Left ventricle myocardium superior (tissue), 1 donor: Measurements from ENCODE around the gene LPCAT2. TPM values are rescaled to one million over a fixed set of nuclear protein-coding genes. Genes with fewer than 3 reads are reported as not detected.

ENCODE experiments used
- ATAC-seq: fragments of 200-7000 bp; cut with Tn5 transposase; one replicate; pipeline ENCODE4 v1.9.1; 2020; ENCODE audit warnings: mild to moderate bottlenecking, moderate library complexity
- DNase-seq: peaks from one replicate; pipeline ENCODE4 v3.0.0-alpha.2; 2020
- intact Hi-C: fragments of 100-400 bp; cut with micrococcal nuclease; formaldehyde crosslinking; loops from one replicate; pipeline ENCODE4 v1.11.0; 2022
- total RNA-seq: library from RNA; stranded (reverse); fragmentation: NEBNext Ultra II Directional; extraction: Animal tissue kit (Norgen Biotek cat#: 25700); gene quantifications from one replicate; pipeline ENCODE4 v1.2.1, GENCODE V29; 2021
- donor health status: DM: no; HTN: yes; CAD: no; lungs with severe emphysema.

Gene LPCAT2
- total RNA-seq, 1 donor from 2014 or later = 8.3 TPM

DNA sequence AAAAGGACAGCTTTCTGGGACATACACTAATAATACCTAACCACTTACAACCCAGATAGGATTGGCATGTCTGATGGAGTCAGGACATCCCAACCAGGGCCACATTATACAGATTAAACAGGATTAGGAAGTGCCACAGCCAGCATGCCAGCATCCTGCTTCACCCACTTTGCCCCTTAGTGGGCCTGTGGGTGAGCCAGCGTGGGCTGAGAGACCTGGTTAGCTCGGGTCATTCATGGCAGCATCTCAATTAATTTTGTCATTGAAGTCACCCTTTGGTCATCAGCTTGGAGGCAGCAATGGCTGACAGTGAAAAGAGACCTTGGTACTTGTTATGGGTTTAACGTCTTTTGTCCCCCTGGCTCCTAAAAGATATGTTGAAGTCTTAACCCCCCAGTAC, 117.0 kb downstream of the LPCAT2 start:
- intact Hi-C loops = no loop called here

GRCh38 chr16:55628306-55628968, 119.6 kb downstream of the LPCAT2 start:
- ATAC-seq (no peak), DNase-seq (no peak)
- intact Hi-C loops = no loop called here

More for the DNA sequence above, 117.0 kb downstream of the LPCAT2 start:
- no peak for ATAC-seq
- DNase-seq = no peak

GRCh38 chr16:55630774-55631173, 121.9 kb downstream of the LPCAT2 start:
- intact Hi-C loops = no loop called here
- no peak for DNase-seq
- ATAC-seq = no peak

GRCh38 chr16:55632259-55632658, 123.4 kb downstream of the LPCAT2 start:
- intact Hi-C loops = no loop called here
- DNase-seq = no peak
- ATAC-seq = no peak

DNA sequence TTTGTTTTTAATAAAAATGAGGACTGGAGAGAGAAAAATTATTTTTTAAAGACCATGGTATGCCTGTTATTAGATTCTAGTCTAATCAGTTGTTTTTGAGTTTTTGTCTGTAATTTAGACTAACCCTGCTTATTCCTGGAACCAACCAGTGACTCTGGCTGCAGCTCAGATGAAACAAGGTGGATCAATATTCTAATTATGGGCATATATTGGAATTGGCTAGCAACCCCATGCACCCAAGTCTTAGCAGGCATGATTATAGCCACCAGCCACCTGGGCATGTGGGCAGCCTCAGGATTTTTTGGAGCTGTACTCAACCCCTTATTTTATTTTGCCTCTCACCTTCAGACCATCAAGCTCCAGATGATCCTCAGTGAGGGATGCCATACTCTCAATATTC, 125.3 kb downstream of the LPCAT2 start:
- DNase-seq = no peak
- intact Hi-C loops = no loop called here
- ATAC-seq = no peak

Other genes with a start within 250 kb of the LPCAT2 start
- gene IRX6, start 184.9 kb upstream of the LPCAT2 start, total RNA-seq = not detected
- gene MMP2, start 29.9 kb upstream of the LPCAT2 start, total RNA-seq = 88.7 TPM
- not detected for gene CAPNS2, start 57.6 kb downstream of the LPCAT2 start, total RNA-seq
- not detected for gene SLC6A2, start 146.9 kb downstream of the LPCAT2 start, total RNA-seq